WI38 (cell line): ENCODE measurements around the gene WIPF2.
"Not testable (repeated sequence)": the region's sequence is repeated elsewhere in the genome, so short reads cannot be mapped to it uniquely, and the experiment has no call there.

ENCODE experiments used
- H3K4me3 ChIP-seq: 2 replicates; pipeline ENCODE4 v1.5.1; 2011; ENCODE audit warnings: low read depth, mild to moderate bottlenecking, control low read depth, low read length
- CTCF ChIP-seq: IDR thresholded peaks from 2 replicates; pipeline ENCODE4 v1.5.1; 2012; ENCODE audit warnings: low read depth, mild to moderate bottlenecking, control low read depth, low read length

WIPF2 gene

DNA sequence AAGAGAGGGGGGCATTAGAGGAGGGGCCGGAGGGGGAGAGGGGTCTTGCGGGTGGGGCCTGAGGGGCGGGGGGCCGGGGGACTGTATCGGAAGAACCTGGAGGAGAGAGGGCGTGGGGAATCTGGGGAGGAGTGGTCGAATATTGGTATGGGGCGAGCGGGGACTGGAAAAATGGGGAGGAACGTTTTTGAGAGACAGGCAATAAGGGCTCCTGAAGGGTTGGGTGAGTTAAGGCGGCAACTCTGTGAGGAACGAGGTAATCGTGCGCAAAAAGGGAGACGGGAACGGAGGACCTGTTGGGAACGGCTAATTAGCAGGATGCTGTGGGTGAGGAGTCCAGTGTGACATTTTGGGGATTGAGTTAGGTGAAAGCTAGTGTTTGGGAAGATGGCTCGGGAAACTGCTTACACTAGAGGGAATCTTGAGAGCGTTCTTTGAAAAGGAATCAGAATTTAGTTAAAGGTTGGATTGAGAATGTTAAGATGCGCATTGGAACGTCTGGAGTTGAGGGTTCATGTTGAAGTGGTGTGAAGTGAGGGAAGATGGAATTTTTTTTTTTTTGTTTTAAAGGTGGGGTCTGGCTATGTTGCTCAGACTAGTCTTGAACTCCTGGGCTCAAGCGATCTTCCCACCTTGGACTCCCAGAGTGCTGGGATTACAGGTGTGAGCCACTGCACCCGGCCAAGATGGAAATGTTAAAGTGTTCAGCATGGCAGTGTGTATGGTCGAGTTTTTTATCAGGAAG, 662 bp downstream of the WIPF2 start:
- TF ChIP-seq CTCF: no peak
- H3K4me3 ChIP-seq: peak overlapping the region; percentile 77

DNA sequence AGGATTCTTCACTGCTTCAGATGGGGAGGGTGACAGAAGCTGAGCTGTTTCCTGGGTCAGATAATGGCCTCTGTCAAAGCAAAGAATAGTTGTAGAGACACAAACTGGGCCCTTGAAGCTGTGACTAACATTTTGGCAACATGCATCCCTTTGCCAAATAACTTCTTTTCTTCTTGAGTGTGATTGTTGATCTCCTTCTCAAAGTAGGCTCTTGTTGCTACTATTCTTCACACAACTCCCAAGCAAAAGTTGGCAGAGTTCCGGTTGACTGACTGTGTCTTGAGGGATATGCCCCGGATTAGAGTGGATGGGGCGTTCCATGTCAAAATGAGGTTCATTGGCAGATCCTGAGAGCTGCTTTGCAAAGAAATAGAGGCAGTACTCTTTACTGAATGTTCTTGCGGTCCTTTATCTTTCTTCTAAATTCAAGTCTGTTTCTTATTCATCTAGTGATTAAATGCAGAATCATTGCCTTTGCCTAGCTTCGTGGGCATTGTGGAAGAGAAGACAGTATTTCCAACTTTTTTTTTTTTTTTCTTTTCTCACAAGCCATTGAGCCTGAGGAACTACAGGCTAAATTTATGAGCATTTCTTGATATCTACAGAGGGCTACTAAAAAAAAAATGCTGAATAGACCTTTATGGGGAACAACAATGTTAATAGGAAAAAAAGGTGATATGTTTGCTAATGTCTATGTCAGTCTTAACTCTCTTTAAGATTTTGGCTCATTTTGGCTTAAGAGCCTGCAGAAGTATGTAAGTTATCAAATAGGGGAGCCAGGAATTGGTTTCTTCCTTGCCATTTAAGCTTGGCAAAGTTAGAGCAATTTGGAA, 5.8 kb downstream of the WIPF2 start:
- TF ChIP-seq CTCF: no peak
- H3K4me3 ChIP-seq: no peak overlapping the region

- H3K4me3 ChIP-seq: not testable (repeated sequence)
Observed at GRCh38 chr17:40229146-40229545, 10.0 kb downstream of the WIPF2 start.

DNA sequence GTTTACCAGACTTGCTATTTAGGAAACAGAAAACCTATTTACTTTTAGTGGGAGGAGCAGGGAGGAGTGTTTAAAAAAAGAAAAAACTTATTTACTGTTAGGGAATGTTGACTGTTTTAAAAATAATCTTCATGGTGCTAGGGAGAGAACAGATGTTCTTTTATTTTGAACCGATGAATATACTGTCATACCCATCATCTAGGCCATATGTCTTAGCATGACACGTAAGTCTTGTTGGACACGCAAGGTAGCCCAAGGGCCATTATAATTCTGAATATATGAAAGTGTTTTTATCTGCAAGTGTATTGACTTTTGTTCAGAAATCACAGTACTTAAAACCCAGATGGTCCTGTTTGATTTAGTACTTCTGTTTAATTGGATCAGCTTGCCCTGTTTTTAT, 11.6 kb downstream of the WIPF2 start:
- no peak for TF ChIP-seq CTCF
- H3K4me3 ChIP-seq: no peak overlapping the region

DNA sequence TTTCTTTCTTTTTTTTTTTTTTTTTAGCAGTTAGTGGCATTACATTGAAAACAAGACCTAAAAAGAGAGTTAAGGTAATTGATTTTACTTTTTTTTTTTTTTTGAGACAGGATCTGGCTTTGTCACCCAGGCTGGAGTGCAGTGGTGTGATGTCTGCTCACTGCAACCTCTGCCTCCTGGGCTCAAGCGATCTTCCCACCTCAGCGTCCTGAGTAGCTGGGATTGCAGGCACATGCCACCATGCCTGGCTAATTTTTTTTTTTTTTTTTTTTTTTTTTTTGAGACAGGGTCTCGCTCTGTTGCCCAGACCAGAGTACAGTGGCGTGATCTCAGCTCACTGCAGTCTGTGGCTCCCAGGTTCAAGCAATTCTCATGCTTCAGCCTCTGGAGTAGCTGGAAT, 12.8 kb downstream of the WIPF2 start:
- H3K4me3 ChIP-seq: not testable (repeated sequence)

DNA sequence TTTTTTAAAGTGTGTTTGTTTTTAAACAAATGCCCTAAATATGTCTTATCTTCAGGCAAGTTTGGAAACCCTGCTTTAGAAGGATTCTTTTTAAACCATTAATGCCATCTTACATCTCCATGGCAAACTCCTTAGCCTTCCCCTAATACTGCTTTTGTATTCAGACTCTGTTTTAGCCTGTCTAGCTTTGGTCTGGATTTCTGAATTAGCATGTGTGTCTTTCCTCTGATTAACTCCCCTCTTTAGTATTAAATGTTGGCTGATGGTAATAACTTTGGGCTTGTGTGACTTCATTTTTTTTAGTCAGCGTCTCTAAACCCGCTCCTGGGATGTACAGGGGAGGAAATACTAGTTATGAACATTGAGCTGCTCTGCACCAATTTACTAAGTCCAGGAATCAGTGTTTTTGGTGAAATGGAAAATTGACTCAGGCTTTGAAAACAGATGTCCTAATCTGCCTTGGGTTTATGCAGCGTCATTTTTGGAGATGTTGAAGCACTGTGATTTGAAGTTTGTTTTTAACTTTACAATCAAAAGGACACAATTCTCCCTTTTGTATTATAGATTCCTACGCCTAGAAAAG, 22.2 kb downstream of the WIPF2 start:
- TF ChIP-seq CTCF: no peak
- no peak overlapping the region for H3K4me3 ChIP-seq

DNA sequence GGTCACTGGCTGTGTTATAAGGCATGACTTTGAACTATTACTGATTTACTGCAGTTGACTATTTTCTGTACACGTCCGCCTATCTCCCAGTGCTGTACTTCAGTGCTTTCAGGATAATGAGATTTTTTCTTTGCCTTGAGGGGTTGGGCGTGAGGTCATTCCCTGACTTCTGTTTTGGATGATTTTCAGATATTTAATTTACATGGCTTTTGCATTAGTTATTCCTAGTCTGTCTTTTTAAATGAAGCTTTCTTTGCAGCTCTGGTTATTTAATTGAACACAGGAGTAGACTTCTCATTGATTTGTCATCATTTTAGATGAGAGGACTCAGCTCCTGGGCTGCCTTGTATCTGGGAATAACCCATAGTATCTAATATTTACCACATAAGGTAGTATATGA, 23.7 kb downstream of the WIPF2 start:
- no peak overlapping the region for H3K4me3 ChIP-seq
- no peak for TF ChIP-seq CTCF

DNA sequence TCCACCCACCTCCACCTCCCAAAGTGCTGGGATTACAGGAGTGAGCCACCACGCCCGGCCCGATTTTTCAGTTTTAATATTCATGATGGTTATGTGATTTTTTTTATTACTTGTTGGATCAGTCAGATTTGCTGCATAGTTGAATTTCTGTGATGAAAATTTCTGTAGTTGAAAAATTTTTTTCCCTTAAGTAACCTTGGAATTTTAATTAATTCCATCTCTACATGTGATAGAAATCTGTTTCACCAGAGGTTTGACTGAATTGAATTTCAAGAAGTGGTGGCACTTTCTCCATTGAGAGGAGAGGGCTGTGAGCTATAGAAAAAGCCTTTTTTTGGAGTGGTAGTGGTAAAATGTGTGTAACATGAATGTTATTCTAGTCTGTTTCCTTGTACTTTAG, 24.7 kb downstream of the WIPF2 start:
- TF ChIP-seq CTCF: no peak
- no peak overlapping the region for H3K4me3 ChIP-seq
